Measurements from ENCODE around the gene PAQR6. TPM values are rescaled to one million over a fixed set of nuclear protein-coding genes. Genes with fewer than 3 reads are reported as not detected.

PAQR6 gene
- total and polyA plus RNA-seq, 2 of the 8 experiments (the other 6 are each of a cell fraction or from before 2014, with no cell fraction given): 7.1 to 11.3 TPM

GRCh38 chr1:156241926-156242325 lies 5.9 kb downstream of the PAQR6 start, which contains the start of gene BGLAP:
BGLAP (plus strand) TSS chr1:156242184; CDS start chr1:156242232, 48 bp downstream.
- H3K14ac ChIP-seq (ENCODE audit: insufficient read length): no peak within 1 kb of the TSS
- H2AFZ ChIP-seq (ENCODE audit: low read length): no peak within 1 kb of the TSS
- no peak for FAIRE-seq
- H4K20me1 ChIP-seq (replicated peaks in 1 of 2; ENCODE audit: control insufficient read depth in 1 of 2, insufficient read depth in 2 of 2, low read length in 2 of 2): peaks cover 2 to 8% of the 10 kb centered on the region in 2 experiments
- no peak within 1 kb of the TSS; the same call in 1 of the 2 replicates for H3K27ac ChIP-seq (ENCODE audit: low read depth, low read length)
- H3K4ac ChIP-seq (replicated peaks; ENCODE audit: insufficient read length, low read depth, low read length): no peak within 1 kb of the TSS
- 0 out of 2 replicates have a peak, but pooled peaks cover 2% of the 10 kb centered on the region for H3K79me1 ChIP-seq (ENCODE audit: low read depth, low read length)
- peaks cover 0 to 13% (median 2%) of the 10 kb centered on the region in 4 experiments; a peak in 5 of 7 replicates for H3K4me1 ChIP-seq (replicated peaks in 1 of 4; ENCODE audit: control insufficient read depth in 3 of 4, insufficient read depth in 4 of 4, low read length in 3 of 4)
- H3K23me2 ChIP-seq (ENCODE audit: low read depth, low read length): no peaks in the 10 kb centered on the region
- H4K91ac ChIP-seq (replicated peaks; ENCODE audit: insufficient read length, low read length): no peak within 1 kb of the TSS
- H3K9me3 ChIP-seq (ENCODE audit: insufficient read depth in 2 of 2, low read depth in 1 of 2, low read length in 1 of 2): no peaks in the 10 kb centered on the region
- no peak within 1 kb of the TSS for H4K5ac ChIP-seq (ENCODE audit: insufficient read length, low read depth, low read length)
- H3K36me3 ChIP-seq (ENCODE audit: control insufficient read depth in 2 of 4, insufficient read depth in 4 of 4, low read length in 3 of 4): peaks cover 10 to 23% (median 16%) of the 10 kb centered on the region in 4 experiments; a peak in 7 of 8 replicates
- H2BK15ac ChIP-seq (ENCODE audit: low read length): no peak within 1 kb of the TSS
- H3K23ac ChIP-seq (ENCODE audit: insufficient read length): no peak within 1 kb of the TSS
- no peak within 1 kb of the TSS for H2BK120ac ChIP-seq (replicated peaks; ENCODE audit: low read depth, low read length)
- H3K4me3 ChIP-seq (ENCODE audit: extremely low read depth in 1 of 4, insufficient read depth in 2 of 4, low read depth in 3 of 4, low read length in 4 of 4): no peak within 1 kb of the TSS
- H2BK20ac ChIP-seq (ENCODE audit: low read length): no peak within 1 kb of the TSS
- H3K79me2 ChIP-seq (ENCODE audit: control insufficient read depth in 1 of 2, insufficient read depth in 2 of 2, low read length in 2 of 2): no peaks in the 10 kb centered on the region
- DNase-seq (ENCODE audit: low read depth in 1 of 2, low spot score in 2 of 2): no peak
- WGBS, 2 experiments (ENCODE audit: extremely low coverage in 1 of 2, insufficient coverage in 1 of 2, insufficient read length in 1 of 2, insufficient replicate concordance in 2 of 2, low coverage in 1 of 2, low lambda C conversion rate in 2 of 2, missing lambda C conversion rate in 1 of 2): 87% methylated on average over 13 of the region's 14 CpGs; no CpG with 5 or more reads in 1 of the 2 experiments
- no peak within 1 kb of the TSS; the same call in none of the 2 replicates for H3K18ac ChIP-seq (ENCODE audit: extremely low read depth, low read length)
- TF ChIP-seq CTBP2 (IDR thresholded peaks at IDR 0.05; ENCODE audit: borderline replicate concordance, insufficient read depth, insufficient read length, low read length): no peak
- no peak for TF ChIP-seq POU5F1 (IDR thresholded peaks at IDR 0.05; ENCODE audit: low read depth, low read length)
- H3K4me2 ChIP-seq (ENCODE audit: insufficient read depth in 1 of 2, low read depth in 2 of 2, low read length in 2 of 2): no peak within 1 kb of the TSS
- no peak within 1 kb of the TSS for H2BK5ac ChIP-seq (ENCODE audit: low read depth, low read length)
- H3K9ac ChIP-seq (replicated peaks in 1 of 4; ENCODE audit: extremely low read depth in 1 of 4, low read depth in 3 of 4, low read length in 3 of 4): peak within 1 kb of the TSS in 1 of 4 experiments; percentile 11; a peak in 3 of 7 replicates
- no peak within 1 kb of the TSS for H3K56ac ChIP-seq (replicated peaks; ENCODE audit: insufficient read length, low read depth, low read length)
- ChIA-PET CTCF (ENCODE audit: partially characterized antibody) (interaction anchor here (0.7 to 47.2 kb wide), 4 partner anchors 17 to 1880 kb away, joined by 3 to 1265 read pairs (median 8); partner anchors contain the start of gene SEMA4A), POLR2A (ENCODE audit: partially characterized antibody) (interaction anchor here (0.7 to 11.8 kb wide), 12 partner anchors 9 to 183 kb away, joined by 3 to 102 read pairs (median 4); partner anchors contain the start of genes PMF1, SMG5 and TMEM79)
- H3K27me3 ChIP-seq (replicated peaks in 1 of 4; ENCODE audit: control insufficient read depth in 3 of 4, extremely low read depth in 1 of 4, insufficient read depth in 3 of 4, low read length in 3 of 4): no peaks in the 10 kb centered on the region
- H2AK5ac ChIP-seq (ENCODE audit: low read depth, low read length): no peak within 1 kb of the TSS
- peak within 1 kb of the TSS; percentile 58 for H4K8ac ChIP-seq (ENCODE audit: extremely low read depth, insufficient read depth, low read length)
- no peak within 1 kb of the TSS for H2BK12ac ChIP-seq (ENCODE audit: low read depth, low read length)
